Body of pancreas (tissue), 4 donors: ENCODE data around the gene FOXR1. TPM values are rescaled to one million over a fixed set of nuclear protein-coding genes. Genes with fewer than 3 reads are reported as not detected.

Experiments used
- ATAC-seq: fragments of 150-250 bp; one replicate; pipeline ENCODE4 v1.9.1; 2016
- DNase-seq, 4 donors: peaks; one replicate each; pipeline ENCODE4 v3.0.0-alpha.2; 2019
- H3K27ac ChIP-seq, 4 donors: fragments of 200-600 bp; sonication (generic); 1 replicate in 3 of 4; 2 replicates in 1 of 4; pipeline versions ENCODE4 v1.5.1 to v1.6.1; 2016 to 2019; ENCODE audit warnings: mild to moderate bottlenecking in 1 of 4, mixed read lengths in 1 of 4, moderate library complexity in 1 of 4
- H3K27me3 ChIP-seq, 2 donors: fragments of 200-600 bp; sonication (generic); one replicate each; pipeline ENCODE4 v1.6.0; 2016; ENCODE audit warnings: mild to moderate bottlenecking in 1 of 2
- H3K36me3 ChIP-seq, 2 donors: fragments of 200-600 bp; sonication (generic); replicated peaks in 1 of 2; 2 replicates each; pipeline ENCODE4 v1.5.1; 2016; ENCODE audit warnings: low read depth in 2 of 2; ENCODE audit not compliant: insufficient read depth in 1 of 2
- H3K4me1 ChIP-seq: fragments of 200-600 bp; sonication (generic); one replicate; pipeline ENCODE4 v1.6.0; 2016
- H3K4me3 ChIP-seq, 2 donors: fragments of 200-600 bp; sonication (generic); 1 replicate in 1 of 2; 2 replicates in 1 of 2; pipeline ENCODE4 v1.5.1; 2016 to 2019
- H3K9me3 ChIP-seq, 3 donors: fragments of 200-600 bp; sonication (generic); 1 replicate in 2 of 3; 2 replicates in 1 of 3; pipeline ENCODE4 v1.5.1; 2016
- CTCF ChIP-seq, 7 experiments: fragments of 450-650 bp in 4 of 7; fragments of 200-600 bp in 3 of 7; sonication (generic) in 3 of 7; IDR thresholded peaks; one replicate each; pipeline ENCODE4 v1.5.1; 2016 to 2019; ENCODE audit warnings: antibody characterized with exemption in 7 of 7
- POLR2A ChIP-seq, 3 donors: fragments of 450-650 bp; IDR thresholded peaks; one replicate each; pipeline ENCODE4 v1.6.1; 2016; ENCODE audit warnings: antibody characterized with exemption in 3 of 3, mild to moderate bottlenecking in 2 of 3
- WGBS, 2 donors: methylation state at CpG; one replicate each; pipeline ENCODE4 v1.1.5; 2017; 5-methylcytosine and 5-hydroxymethylcytosine counted together
- intact Hi-C: fragments of 100-400 bp; cut with DNase I; formaldehyde crosslinking; loops from one replicate; pipeline ENCODE4 v1.15.1; 2023
- microRNA-seq, 2 donors: library from miRNA; unstranded; fragments of <30 nt; microRNA quantifications; one replicate each; pipeline ENCODE4, GENCODE V29; 2016; ENCODE audit warnings: borderline number of aligned reads in 2 of 2, borderline replicate concordance in 2 of 2
- small RNA-seq: library from RNA; depleted of rRNA; stranded (forward); fragments of <200 nt; gene quantifications from one replicate; pipeline ENCODE3, GENCODE V24; 2016
- total RNA-seq, 2 donors: library from RNA; depleted of rRNA; stranded (reverse); fragments of >200 nt; gene quantifications; one replicate each; pipeline ENCODE4 v1.1.0, GENCODE V29; 2016

Gene FOXR1
- total RNA-seq, 2 donors from 2014 or later, result not detected

- intact Hi-C loops, result no loop called here
- TF ChIP-seq CTCF (IDR thresholded peaks at IDR 0.05) (no peak), POLR2A (IDR thresholded peaks at IDR 0.05) (no peak)
- no peaks in the 10 kb centered on the region for H3K27me3 ChIP-seq
- ATAC-seq (no peak), DNase-seq (peak in 1 of 4 donors; percentile 15)
- H3K9me3 ChIP-seq, result no peaks in the 10 kb centered on the region
- H3K27ac ChIP-seq, result peak overlapping the region; percentile 88 to 95 (median 93)
- H3K36me3 ChIP-seq, result peaks cover 0 to 2% of the 10 kb centered on the region in 2 donors
- H3K4me1 ChIP-seq, result peaks cover 62% of the 10 kb centered on the region
- peak overlapping the region in 1 of 2 donors; percentile 6 for H3K4me3 ChIP-seq
- 50 to 60% methylated on average over 1 of the region's 1 CpG for WGBS, 2 donors
These were observed 57.4 kb downstream of the FOXR1 start for GRCh38 chr11:119029069-119029339.

GRCh38 chr11:119029340-119030028 is 57.9 kb downstream of the FOXR1 start:
- TF ChIP-seq CTCF (IDR thresholded peaks at IDR 0.05) (peak in 4 of 7 experiments; percentile 13 to 40 (median 32)), POLR2A (IDR thresholded peaks at IDR 0.05) (peak; percentile 67 to 93 (median 92))
- Histone ChIP-seq H3K27ac (peak overlapping the region; percentile 88 to 95 (median 93)), H3K4me1 (peaks cover 57% of the 10 kb centered on the region), H3K27me3 (no peaks in the 10 kb centered on the region), H3K4me3 (peak overlapping the region; percentile 58 to 84), H3K36me3 (peaks cover 0 to 2% of the 10 kb centered on the region in 2 donors), H3K9me3 (no peaks in the 10 kb centered on the region)
- 8 to 12% methylated on average over 9 to 10 of the region's 10 CpGs for WGBS, 2 donors
- intact Hi-C loops, result no loop called here
- ATAC-seq (peak; percentile 70), DNase-seq (peak; percentile 85 to 94 (median 92))

- Histone ChIP-seq H3K27me3 (no peaks in the 10 kb centered on the region), H3K4me1 (peaks cover 52% of the 10 kb centered on the region), H3K36me3 (peaks cover 0 to 2% of the 10 kb centered on the region in 2 donors), H3K4me3 (peak overlapping the region; percentile 58 to 84), H3K9me3 (no peaks in the 10 kb centered on the region), H3K27ac (peak overlapping the region; percentile 88 to 95 (median 93))
- 2% methylated on average over 13 of the region's 13 CpGs; no CpG with 5 or more reads in 1 of the 2 donors for WGBS, 2 donors
- ATAC-seq (no peak), DNase-seq (no peak)
- intact Hi-C loops, result no loop called here
- TF ChIP-seq CTCF (IDR thresholded peaks at IDR 0.05) (no peak), POLR2A (IDR thresholded peaks at IDR 0.05) (no peak)
These were observed 58.4 kb downstream of the FOXR1 start for GRCh38 chr11:119030029-119030328.

GRCh38 chr11:119030329-119031047 is 58.9 kb downstream of the FOXR1 start, which contains the start of gene SLC37A4:
Gene SLC37A4, minus strand, starts transcription at chr11:119030877.
- Histone ChIP-seq H3K27ac (peak within 1 kb of the TSS; percentile 88 to 95 (median 93)), H3K36me3 (no peaks in the 10 kb centered on the region), H3K4me1 (peaks cover 47% of the 10 kb centered on the region), H3K4me3 (peak within 1 kb of the TSS; percentile 58 to 84), H3K27me3 (no peaks in the 10 kb centered on the region), H3K9me3 (no peaks in the 10 kb centered on the region)
- 0 to 1% methylated on average over 4 to 67 of the region's 67 CpGs for WGBS, 2 donors
- TF ChIP-seq CTCF (IDR thresholded peaks at IDR 0.05) (peak in 5 of 7 experiments; percentile 84 to 99 (median 98)), POLR2A (IDR thresholded peaks at IDR 0.05) (peak; percentile 24 to 83 (median 69))
- intact Hi-C loops, result no loop called here
- DNase-seq (peak; percentile 99 to 100 (median 99)), ATAC-seq (peak; percentile 90)

Small RNA genes within 50 kb of the gene (microRNA-seq; reads per million reads assigned to microRNA genes)
- 0 reads per million in 2 donors for gene MIR3656

Small RNA genes within 50 kb of the gene (small RNA-seq; reads per million reads assigned to genes)
- not detected for gene AP003392.2
- not detected for gene RF00017
- not detected for gene RF00019
- gene RN7SL688P, result not detected

Other genes starting within 250 kb of the FOXR1 start
- 10 to 100 TPM; 63.3 to 69.8 TPM for gene DDX6, start 180.6 kb upstream of the FOXR1 start, total RNA-seq
- gene CXCR5, start 87.9 kb upstream of the FOXR1 start, total RNA-seq, result not detected
- 10 to 100 TPM; 13.2 to 16.5 TPM for gene BCL9L, start 45.8 kb upstream of the FOXR1 start, total RNA-seq
- not detected for gene UPK2, start 15.5 kb upstream of the FOXR1 start, total RNA-seq
- 10 to 100 TPM; 68.7 to 95.9 TPM for gene CENATAC, start 26.4 kb downstream of the FOXR1 start, total RNA-seq
- gene RPS25, start 46.6 kb downstream of the FOXR1 start, total RNA-seq, result 1,000 to 10,000 TPM in 1 of 2 donors, 100 to 1,000 TPM in 1; 824 to 1,261 TPM
- 10 to 100 TPM; 26.2 to 39.9 TPM for gene TRAPPC4, start 47.0 kb downstream of the FOXR1 start, total RNA-seq
- gene SLC37A4, start 59.1 kb downstream of the FOXR1 start, total RNA-seq, result 10 to 100 TPM; 64.6 to 90.3 TPM
- 100 to 1,000 TPM; 121 to 218 TPM for gene HYOU1, start 85.4 kb downstream of the FOXR1 start, total RNA-seq
- 10 to 100 TPM; 17.6 to 50.1 TPM for gene VPS11, start 96.1 kb downstream of the FOXR1 start, total RNA-seq
- 10 to 100 TPM in 1 of 2 donors, 1 to 10 TPM in 1; 7.6 to 16.1 TPM for gene HMBS, start 113.1 kb downstream of the FOXR1 start, total RNA-seq
- 10 to 100 TPM; 26.7 to 62.6 TPM for gene DPAGT1, start 130.1 kb downstream of the FOXR1 start, total RNA-seq
- 10 to 100 TPM in 1 of 2 donors, 1 to 10 TPM in 1; 5.4 to 20.8 TPM for gene C2CD2L, start 135.6 kb downstream of the FOXR1 start, total RNA-seq
- gene HINFP, start 149.8 kb downstream of the FOXR1 start, total RNA-seq, result 10 to 100 TPM; 11.9 to 28.3 TPM
- gene ABCG4, start 177.3 kb downstream of the FOXR1 start, total RNA-seq, result under 1 TPM in 1 of 2 donors, not detected in 1; 0.33 TPM
- gene NLRX1, start 197.0 kb downstream of the FOXR1 start, total RNA-seq, result 10 to 100 TPM in 1 of 2 donors, 1 to 10 TPM in 1; 9.3 to 30.7 TPM
- 1 to 10 TPM in 1 of 2 donors, not detected in 1; 3.6 TPM for gene NHERF4, start 213.7 kb downstream of the FOXR1 start, total RNA-seq
- 1 to 10 TPM; 3.0 to 6.5 TPM for gene CBL, start 234.6 kb downstream of the FOXR1 start, total RNA-seq